Central memory CD8-positive, alpha-beta T cell (primary cell): ENCODE results near the gene IGLL5.

Experiments used
- ATAC-seq: fragments of 150-1000 bp; cut with Tn5 transposase; replicated peaks from 2 replicates; pipeline ENCODE4 v1.10.0; 2022; ENCODE audit warnings: mild to moderate bottlenecking, moderate FRiP score, moderate number of reproducible peaks; ENCODE audit not compliant: poor library complexity, severe bottlenecking; ENCODE audit errors: extremely low read depth
- DNase-seq, 2 donors: peaks; one replicate each; pipeline ENCODE4 v3.0.0; 2021; ENCODE audit warnings: low spot score in 2 of 2
- H3K27ac Mint-ChIP-seq: one replicate; pipeline ENCODE4 v1.8.0; 2022; ENCODE audit warnings: low read depth, mild to moderate bottlenecking, moderate library complexity, mixed read lengths
- H3K27me3 Mint-ChIP-seq: one replicate; pipeline ENCODE4 v1.8.0; 2022; ENCODE audit warnings: mixed read lengths
- H3K36me3 Mint-ChIP-seq: one replicate; pipeline ENCODE4 v1.8.0; 2022; ENCODE audit warnings: mild to moderate bottlenecking, moderate library complexity, mixed read lengths; ENCODE audit not compliant: insufficient read depth
- H3K4me1 Mint-ChIP-seq: one replicate; pipeline ENCODE4 v1.8.0; 2022; ENCODE audit warnings: mixed read lengths
- H3K4me3 Mint-ChIP-seq: one replicate; pipeline ENCODE4 v1.8.0; 2022; ENCODE audit warnings: mild to moderate bottlenecking, moderate library complexity, mixed read lengths
- H3K9me3 Mint-ChIP-seq: one replicate; pipeline ENCODE4 v1.8.0; 2022; ENCODE audit warnings: mixed read lengths

The IGLL5 gene

GRCh38 chr22:22912135-22912987, 24.7 kb downstream of the IGLL5 start:
- peaks cover 2% of the 10 kb centered on the region for H3K36me3 Mint-ChIP-seq
- no peaks in the 10 kb centered on the region for H3K4me1 Mint-ChIP-seq

GRCh38 chr22:22912988-22913253, 25.3 kb downstream of the IGLL5 start:
- H3K36me3 Mint-ChIP-seq: peaks cover 2% of the 10 kb centered on the region
- no peak overlapping the region for H3K4me3 Mint-ChIP-seq
- H3K9me3 Mint-ChIP-seq: no peaks in the 10 kb centered on the region
- H3K27ac Mint-ChIP-seq: no peak overlapping the region
- peaks cover 16% of the 10 kb centered on the region for H3K27me3 Mint-ChIP-seq
- ATAC-seq (no peak), DNase-seq (no peak)
- no peaks in the 10 kb centered on the region for H3K4me1 Mint-ChIP-seq

More at GRCh38 chr22:22912135-22912987, 24.7 kb downstream of the IGLL5 start:
- Mint-ChIP-seq H3K4me3 (no peak overlapping the region), H3K27me3 (peaks cover 18% of the 10 kb centered on the region), H3K27ac (no peak overlapping the region), H3K9me3 (no peaks in the 10 kb centered on the region)
- no peak for DNase-seq
- ATAC-seq: no peak

- Mint-ChIP-seq H3K4me3 (no peak overlapping the region), H3K4me1 (no peaks in the 10 kb centered on the region), H3K27ac (no peak overlapping the region), H3K27me3 (peaks cover 16% of the 10 kb centered on the region), H3K9me3 (no peaks in the 10 kb centered on the region), H3K36me3 (peaks cover 2% of the 10 kb centered on the region)
- no peak for ATAC-seq
- DNase-seq: no peak
Measured at GRCh38 chr22:22913989-22914388, 26.4 kb downstream of the IGLL5 start.

DNA sequence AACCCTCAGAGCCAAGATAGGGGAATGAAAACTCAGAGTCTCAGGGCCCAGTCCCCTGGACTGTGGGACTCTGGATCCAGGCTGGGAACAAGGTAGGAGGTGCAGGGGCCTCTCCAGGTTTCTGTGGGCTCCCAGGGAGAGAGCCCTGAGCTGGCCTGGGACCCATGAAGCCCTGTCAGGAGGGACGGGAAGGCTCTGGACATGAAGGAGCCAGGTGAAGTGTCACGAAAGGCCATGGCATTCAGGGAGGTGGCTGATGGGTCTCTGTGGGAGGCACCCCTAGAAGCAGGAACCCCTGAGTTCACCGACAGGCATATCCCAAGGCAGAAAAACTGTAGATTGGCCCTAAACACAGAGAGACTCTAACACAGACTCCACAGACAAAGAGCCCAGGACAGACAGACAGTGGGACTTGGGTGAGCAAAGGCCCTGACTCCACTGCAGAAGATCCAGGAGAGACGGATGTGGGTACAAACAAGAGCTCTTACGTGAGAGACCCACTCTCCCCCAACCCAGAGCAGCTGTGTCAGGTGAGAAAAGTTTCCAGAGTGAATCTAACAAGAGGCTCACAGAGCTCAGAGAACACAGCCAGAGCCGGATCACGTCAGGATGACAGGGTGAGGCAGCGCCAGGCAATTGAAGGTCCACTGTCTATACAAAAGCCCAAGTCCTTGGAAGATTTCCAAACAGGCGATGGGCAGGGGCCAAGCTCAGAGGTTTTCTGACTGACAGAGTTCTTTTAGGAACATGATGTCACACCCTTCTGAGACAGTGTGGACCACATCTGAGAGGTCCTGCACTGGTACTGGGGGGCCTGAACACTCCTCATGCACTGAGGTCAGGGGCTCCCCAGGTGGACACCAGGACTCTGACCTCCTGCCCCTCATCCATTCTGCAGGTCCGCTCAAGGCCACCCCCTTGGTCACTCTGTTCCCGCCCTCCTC, 27.4 kb downstream of the IGLL5 start:
- H3K36me3 Mint-ChIP-seq: no peaks in the 10 kb centered on the region
- no peak overlapping the region for H3K4me3 Mint-ChIP-seq
- H3K4me1 Mint-ChIP-seq: no peaks in the 10 kb centered on the region
- peaks cover 16% of the 10 kb centered on the region for H3K27me3 Mint-ChIP-seq
- DNase-seq: no peak
- no peak for ATAC-seq
- H3K27ac Mint-ChIP-seq: no peak overlapping the region
- no peaks in the 10 kb centered on the region for H3K9me3 Mint-ChIP-seq

GRCh38 chr22:22915670-22916035, 28.0 kb downstream of the IGLL5 start:
- H3K36me3 Mint-ChIP-seq: peaks cover 3% of the 10 kb centered on the region
- H3K4me1 Mint-ChIP-seq: no peaks in the 10 kb centered on the region
- H3K9me3 Mint-ChIP-seq: no peaks in the 10 kb centered on the region
- no peak overlapping the region for H3K4me3 Mint-ChIP-seq
- DNase-seq: no peak
- H3K27ac Mint-ChIP-seq: no peak overlapping the region
- peaks cover 16% of the 10 kb centered on the region for H3K27me3 Mint-ChIP-seq
- ATAC-seq: no peak

DNA sequence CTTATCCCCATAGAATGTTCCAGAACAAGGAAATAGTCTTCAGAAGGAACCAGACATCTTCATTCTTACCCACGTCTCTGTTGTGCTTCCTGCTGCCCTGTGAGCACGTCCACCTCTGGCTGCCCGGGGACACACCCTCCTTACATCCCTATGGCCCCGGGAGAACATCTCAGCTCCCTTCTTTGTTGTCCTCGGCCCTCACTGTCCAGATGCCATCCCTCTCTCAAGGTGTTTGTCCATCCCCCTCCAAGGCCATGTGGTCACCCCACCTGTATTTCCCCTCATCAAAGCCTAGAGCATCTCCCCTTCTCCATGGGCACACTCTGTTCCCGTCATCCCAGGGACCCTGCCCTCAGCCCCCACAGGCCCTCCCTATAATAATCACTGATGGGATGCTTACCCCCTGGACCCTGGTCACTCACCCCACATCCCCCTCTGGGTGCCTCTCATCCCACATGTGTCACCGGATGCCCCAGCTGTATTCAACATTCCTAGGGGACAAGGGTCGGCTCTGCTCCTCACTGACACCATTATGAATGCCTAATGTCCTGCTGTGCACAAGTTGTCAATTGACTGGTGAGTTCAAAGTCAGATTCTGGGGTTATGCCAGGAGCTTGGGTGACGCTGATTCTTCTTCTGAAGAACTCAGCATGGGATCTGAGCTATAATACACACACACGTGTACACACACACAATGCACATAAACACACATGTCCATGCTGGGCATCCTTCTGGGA, 28.8 kb downstream of the IGLL5 start:
- H3K4me1 Mint-ChIP-seq: no peaks in the 10 kb centered on the region
- H3K27ac Mint-ChIP-seq: no peak overlapping the region

GRCh38 chr22:22916952-22917290, 29.3 kb downstream of the IGLL5 start:
- Mint-ChIP-seq H3K4me3 (no peak overlapping the region), H3K4me1 (no peaks in the 10 kb centered on the region), H3K36me3 (peaks cover 3% of the 10 kb centered on the region), H3K27ac (no peak overlapping the region), H3K27me3 (peaks cover 16% of the 10 kb centered on the region), H3K9me3 (no peaks in the 10 kb centered on the region)
- DNase-seq (no peak), ATAC-seq (no peak)

More for the DNA sequence above, 28.8 kb downstream of the IGLL5 start:
- H3K36me3 Mint-ChIP-seq: peaks cover 3% of the 10 kb centered on the region
- DNase-seq (no peak), ATAC-seq (no peak)
- H3K9me3 Mint-ChIP-seq: no peaks in the 10 kb centered on the region
- H3K4me3 Mint-ChIP-seq: no peak overlapping the region
- H3K27me3 Mint-ChIP-seq: peaks cover 16% of the 10 kb centered on the region

GRCh38 chr22:22917377-22917776, 29.8 kb downstream of the IGLL5 start:
- DNase-seq (no peak), ATAC-seq (no peak)
- Mint-ChIP-seq H3K27ac (no peak overlapping the region), H3K9me3 (no peaks in the 10 kb centered on the region), H3K4me3 (no peak overlapping the region), H3K4me1 (no peaks in the 10 kb centered on the region), H3K27me3 (peaks cover 16% of the 10 kb centered on the region), H3K36me3 (peaks cover 3% of the 10 kb centered on the region)

DNA sequence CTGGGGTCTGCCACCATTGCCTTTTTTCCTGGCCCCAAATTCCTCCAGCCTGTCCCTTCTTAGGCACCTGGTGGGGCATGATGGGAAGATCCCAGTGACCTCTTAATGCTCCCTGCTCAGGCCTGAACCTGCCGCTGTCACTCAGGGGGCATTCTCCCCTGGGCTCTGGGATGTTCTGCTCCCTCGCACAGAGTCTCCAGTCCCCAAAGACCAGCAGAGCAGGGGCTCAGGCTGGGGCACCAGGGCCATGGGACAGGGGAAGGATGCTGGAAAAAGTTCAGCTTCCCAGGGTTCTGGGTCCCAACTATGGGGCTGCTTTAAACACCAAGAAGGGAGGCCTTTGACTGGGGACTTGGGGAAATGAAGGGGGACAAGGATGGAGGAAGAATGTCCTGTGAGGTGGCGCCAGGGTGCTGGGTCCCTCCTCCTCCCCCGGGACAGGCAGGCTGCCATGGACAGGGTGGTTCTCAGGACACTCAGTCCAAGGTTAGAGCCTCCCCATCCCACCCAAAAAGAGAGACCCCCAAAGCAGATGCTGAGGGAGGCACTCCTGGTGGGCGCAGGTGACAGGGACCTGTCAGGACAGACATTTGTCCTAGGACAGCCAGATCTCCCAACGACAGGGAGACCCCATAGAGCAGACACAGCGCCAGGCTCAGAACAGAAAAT, 30.8 kb downstream of the IGLL5 start:
- Mint-ChIP-seq H3K36me3 (peaks cover 3% of the 10 kb centered on the region), H3K27ac (no peak overlapping the region), H3K4me3 (no peak overlapping the region), H3K4me1 (no peaks in the 10 kb centered on the region), H3K9me3 (no peaks in the 10 kb centered on the region), H3K27me3 (peaks cover 16% of the 10 kb centered on the region)
- no peak for DNase-seq
- no peak for ATAC-seq

GRCh38 chr22:22919041-22919440, 31.4 kb downstream of the IGLL5 start:
- H3K4me1 Mint-ChIP-seq: no peaks in the 10 kb centered on the region
- H3K27me3 Mint-ChIP-seq: peaks cover 16% of the 10 kb centered on the region

GRCh38 chr22:22920104-22920654, 32.6 kb downstream of the IGLL5 start:
- no peaks in the 10 kb centered on the region for H3K9me3 Mint-ChIP-seq

More at GRCh38 chr22:22919041-22919440, 31.4 kb downstream of the IGLL5 start:
- H3K9me3 Mint-ChIP-seq: no peaks in the 10 kb centered on the region
- no peak overlapping the region for H3K4me3 Mint-ChIP-seq
- H3K27ac Mint-ChIP-seq: no peak overlapping the region
- H3K36me3 Mint-ChIP-seq: peaks cover 3% of the 10 kb centered on the region
- ATAC-seq: no peak
- DNase-seq: no peak

More at GRCh38 chr22:22920104-22920654, 32.6 kb downstream of the IGLL5 start:
- Mint-ChIP-seq H3K27me3 (peaks cover 16% of the 10 kb centered on the region), H3K4me1 (no peaks in the 10 kb centered on the region), H3K36me3 (peaks cover 3% of the 10 kb centered on the region), H3K4me3 (no peak overlapping the region), H3K27ac (no peak overlapping the region)
- DNase-seq (no peak), ATAC-seq (no peak)
